NCI-H2196 (cell line): ENCODE results near the gene C2orf49.
"Not testable (repeated sequence)": the region's sequence is repeated elsewhere in the genome, so short reads cannot be mapped to it uniquely, and the experiment has no call there.

ENCODE experiments used
- DNase-seq: peaks from one replicate; lab custom pipeline; 2025; ENCODE audit not compliant: unreplicated experiment; lab: John Stamatoyannopoulos, UW

The C2orf49 gene

GRCh38 chr2:105321875-105322646 lies 15.3 kb upstream of the C2orf49 start:
- DNase-seq: no peak

DNA sequence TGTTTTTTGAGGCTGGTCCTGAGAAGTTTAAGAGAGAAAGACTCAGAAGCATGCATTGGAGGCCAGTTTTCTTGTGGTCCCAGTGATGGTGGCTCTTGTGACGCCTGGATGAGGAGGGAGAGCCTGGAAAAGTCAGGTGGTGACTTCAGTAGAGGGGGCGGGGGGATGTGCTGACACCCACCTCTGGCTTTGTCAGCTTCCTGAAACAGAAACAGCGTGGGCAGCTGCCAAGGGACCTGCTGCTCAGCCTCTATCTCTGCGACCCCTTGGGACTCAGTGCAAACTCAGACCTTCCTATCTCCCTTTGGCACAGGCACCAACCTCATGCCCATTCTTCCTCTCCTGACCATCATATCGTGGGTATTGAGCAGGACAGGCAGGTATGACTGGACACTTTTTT lies 14.2 kb upstream of the C2orf49 start:
- no peak for DNase-seq

DNA sequence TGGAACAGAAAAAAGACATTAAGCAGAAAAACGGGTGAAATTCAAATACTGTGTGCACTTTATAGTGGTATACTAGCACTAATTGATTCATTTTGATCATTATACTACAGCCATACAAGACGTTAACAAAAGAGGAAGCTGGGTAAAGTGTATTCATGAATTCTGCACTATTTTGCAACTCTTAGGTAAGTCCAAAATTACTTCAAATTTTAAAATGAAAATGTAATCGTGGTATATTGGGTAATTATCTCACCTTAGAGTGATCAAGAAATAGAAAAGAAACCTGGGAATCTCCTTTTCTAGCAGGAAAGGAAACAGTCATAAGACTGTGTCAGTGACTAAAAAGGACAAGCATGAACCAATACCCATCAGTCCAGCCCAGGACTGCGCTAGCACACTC lies 13.2 kb upstream of the C2orf49 start:
- DNase-seq: no peak

DNA sequence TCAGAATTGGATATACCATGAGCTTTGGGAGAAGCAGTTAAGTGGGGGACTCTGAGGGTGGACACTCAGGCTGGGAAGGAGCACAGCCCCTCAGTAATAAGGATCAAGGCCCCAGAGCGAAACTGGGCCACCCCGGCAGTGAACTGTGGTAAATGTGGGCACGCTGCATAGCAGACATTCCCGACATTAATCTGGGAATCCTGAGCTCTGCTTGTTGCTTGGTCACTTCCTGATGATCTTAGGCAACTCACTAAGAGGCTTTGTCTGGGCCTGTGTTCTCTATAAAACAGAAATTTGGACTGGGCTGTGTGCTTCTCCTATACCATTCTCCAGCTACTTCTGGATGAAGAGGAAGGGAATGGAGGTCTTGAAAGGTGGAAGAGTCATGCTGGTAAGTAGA lies 12.6 kb upstream of the C2orf49 start:
- DNase-seq: no peak

DNA sequence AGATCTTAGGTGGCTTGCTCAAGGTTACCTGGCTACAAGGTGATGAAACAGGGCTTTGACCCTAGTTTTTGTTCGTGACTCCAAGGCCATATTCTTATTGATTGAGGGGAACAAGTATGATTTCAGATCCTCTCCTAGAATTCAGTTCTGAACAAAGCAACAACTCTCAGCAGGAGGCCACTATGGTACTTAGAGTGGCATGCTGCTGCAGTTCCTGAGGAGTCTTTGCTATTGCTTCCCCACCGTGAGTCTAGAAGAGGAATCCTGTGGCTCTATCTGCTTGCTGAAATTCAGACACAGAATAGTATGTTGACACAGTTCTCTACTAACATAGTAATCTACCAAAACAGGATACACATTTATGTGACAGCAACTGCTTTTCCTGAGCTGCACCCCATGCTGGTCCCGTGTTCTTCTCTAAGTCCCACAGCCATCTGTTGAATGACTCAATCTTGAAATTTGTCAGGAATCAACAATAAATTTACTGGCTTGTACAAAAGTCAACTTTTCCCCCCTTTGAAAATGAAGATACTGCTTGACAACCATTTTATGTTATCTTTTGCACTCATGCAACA lies 11.9 kb upstream of the C2orf49 start:
- DNase-seq: no peak

DNA sequence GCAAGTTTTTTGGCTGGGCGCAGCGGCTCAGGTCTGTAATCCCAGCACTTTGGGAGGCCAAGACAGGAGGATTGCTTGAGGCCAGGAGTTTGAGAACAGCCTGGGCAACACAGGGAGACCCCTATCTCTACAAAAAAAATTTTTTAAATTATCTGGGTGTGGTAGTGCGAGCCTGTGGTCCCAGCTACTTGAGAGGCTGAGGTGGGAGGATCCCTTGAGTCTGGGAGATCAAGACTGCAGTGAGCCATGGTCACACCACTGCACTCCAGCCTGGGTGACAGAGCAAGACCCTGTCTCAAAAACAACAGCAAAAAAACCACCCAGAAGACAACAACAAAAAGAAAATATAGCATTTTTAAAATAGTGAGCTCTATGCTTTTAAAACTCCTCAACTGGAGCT lies 10.1 kb upstream of the C2orf49 start:
- not testable (repeated sequence) for DNase-seq

GRCh38 chr2:105327690-105328089 lies 9.7 kb upstream of the C2orf49 start:
- no peak for DNase-seq

GRCh38 chr2:105328281-105329196 lies 8.8 kb upstream of the C2orf49 start:
- DNase-seq: peak; percentile 71

GRCh38 chr2:105329197-105329554 lies 8.2 kb upstream of the C2orf49 start:
- DNase-seq: no peak

GRCh38 chr2:105329561-105330495 lies 7.5 kb upstream of the C2orf49 start, which contains the start of gene TGFBRAP1:
Gene TGFBRAP1 (minus strand): TSS chr2:105329735. CDS start chr2:105308301, 21,434 bp downstream.
- peak; percentile 66 for DNase-seq

DNA sequence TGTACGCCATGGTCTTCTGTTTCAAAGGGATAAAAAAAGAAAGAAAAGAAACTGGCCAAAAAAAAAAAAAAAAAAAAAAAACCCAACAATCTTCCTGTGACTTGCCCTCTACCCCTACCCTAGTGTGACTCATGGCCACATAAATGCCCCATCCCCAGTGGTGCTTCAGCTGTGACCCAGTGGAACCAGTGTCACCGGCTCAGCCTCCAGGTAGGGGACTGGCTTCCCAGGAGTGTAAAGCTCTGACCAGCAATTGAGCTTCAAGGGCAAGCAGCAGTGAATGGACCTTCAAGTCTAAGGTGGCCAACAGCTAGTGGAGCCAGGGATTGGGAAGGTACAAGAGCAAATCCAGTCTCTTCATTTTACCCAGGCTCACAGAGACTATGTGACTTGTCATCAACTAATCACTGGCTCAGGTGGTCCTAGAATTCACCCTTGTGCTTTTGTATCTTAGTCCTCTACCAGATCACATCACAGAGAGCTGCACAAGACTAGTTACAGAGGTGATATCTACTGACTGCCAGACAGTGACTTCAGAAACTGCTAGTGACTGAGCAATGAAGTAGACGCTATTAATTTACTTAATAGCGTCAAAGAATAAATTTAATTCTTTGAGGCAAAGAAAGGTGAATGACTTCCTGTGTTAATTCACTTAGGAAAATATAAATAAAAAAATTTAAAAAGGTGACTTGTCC lies 6.5 kb upstream of the C2orf49 start:
- DNase-seq: no peak

DNA sequence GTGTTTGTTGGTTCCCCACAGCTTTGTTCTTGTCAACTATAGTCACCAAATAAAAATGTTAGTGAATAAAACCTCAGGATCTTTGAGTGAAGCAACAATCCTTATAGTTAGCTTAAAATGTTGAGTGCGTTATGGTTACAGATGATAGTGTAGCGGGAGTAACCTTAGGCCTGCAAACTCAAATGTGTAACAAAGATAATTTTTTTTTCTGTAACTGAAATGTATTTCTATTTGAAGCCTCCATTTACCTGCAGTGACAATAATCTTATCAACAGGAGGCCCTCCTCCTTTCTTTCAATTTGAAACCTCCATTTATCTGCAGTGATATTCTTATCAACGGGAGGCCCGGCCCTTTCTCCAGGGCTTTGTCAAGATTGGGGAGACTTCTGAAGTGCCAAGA lies 3.1 kb upstream of the C2orf49 start:
- no peak for DNase-seq

DNA sequence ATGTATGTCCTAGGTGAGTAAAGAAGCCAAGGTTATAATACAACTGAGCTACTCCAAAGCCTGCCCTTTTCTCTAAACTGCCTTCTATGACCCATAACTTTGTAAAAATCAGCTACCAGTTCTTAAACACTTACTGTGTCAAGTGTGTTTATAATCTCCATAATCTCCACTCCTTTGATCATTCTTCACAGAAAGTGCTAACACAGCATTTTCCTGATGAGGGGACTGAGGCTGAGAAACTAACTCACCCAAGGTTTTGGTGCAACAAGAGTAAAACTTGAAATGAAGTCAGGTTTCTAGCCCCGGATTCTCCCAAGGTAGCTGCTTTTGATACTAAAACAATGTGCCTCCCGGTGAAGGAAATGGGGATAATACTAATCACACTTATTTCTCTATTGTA lies 1.9 kb upstream of the C2orf49 start:
- DNase-seq: no peak

DNA sequence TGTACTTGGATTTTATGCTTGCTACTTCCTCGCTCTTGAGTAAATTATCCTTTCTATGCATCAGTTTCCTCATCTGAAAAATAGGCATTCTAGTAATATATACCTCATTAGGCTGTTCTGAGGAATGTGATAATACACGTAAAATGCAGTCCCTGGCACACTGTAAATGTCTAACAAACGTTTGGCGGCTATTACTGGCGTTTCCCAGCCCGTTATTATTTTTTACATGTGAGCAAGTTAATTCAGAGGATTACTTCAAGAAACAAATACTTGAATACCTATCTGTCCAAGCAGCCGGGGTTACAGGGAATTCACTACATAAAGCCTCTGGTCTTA lies 586 bp upstream of the C2orf49 start:
- no peak for DNase-seq

GRCh38 chr2:105338020-105338385 lies 663 bp downstream of the C2orf49 start:
- DNase-seq: no peak

- no peak for DNase-seq
These were observed 2.1 kb downstream of the C2orf49 start for GRCh38 chr2:105339414-105339813.

DNA sequence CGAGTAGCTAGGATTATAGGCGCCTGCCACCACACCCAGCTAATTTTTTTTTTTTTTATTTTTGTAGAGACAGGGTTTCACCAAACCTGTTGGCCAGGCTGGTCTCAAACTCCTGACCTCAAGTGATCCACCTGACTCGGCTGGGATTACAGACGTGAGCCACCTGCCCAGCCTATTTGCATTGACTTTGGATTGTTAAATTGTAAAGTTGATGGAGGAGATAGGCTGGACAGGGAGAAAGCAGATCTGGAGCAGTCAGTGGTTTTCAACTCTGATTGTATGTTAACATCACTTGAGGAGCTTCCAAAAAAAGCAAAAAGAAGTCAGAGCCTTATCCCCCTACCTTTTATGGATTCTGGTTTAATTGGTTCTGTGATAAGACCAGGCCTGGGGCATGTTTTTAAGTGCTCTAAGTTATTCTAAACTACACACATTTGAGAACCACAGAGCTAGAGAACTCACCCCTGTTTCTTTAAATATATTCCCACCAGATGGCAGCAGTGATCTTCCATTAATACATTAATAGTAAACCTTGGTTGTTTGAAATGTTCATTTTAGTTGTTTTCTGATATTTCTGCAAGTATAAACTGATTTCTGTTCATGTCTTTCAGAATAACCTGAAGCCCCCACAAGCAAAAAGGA lies 7.5 kb downstream of the C2orf49 start:
- DNase-seq: peak; percentile 80

- no peak for DNase-seq
These were observed 19.8 kb downstream of the C2orf49 start for GRCh38 chr2:105357122-105357521.

- DNase-seq: no peak
These were observed 21.3 kb downstream of the C2orf49 start for GRCh38 chr2:105358593-105358992.
